HG03457 (cell line): Measurements from ENCODE around the gene DNM3.
A peak's percentile ranks its signal among the peaks of the same experiment; 100 is the strongest.
"Not testable (repeated sequence)": the region's sequence is repeated elsewhere in the genome, so short reads cannot be mapped to it uniquely, and the experiment has no call there.

ENCODE experiments used
- ATAC-seq: cut with Tn5 transposase; IDR thresholded peaks from one replicate; pipeline ENCODE4 v1.9.1; 2021; ENCODE audit warnings: moderate number of reproducible peaks; ENCODE audit not compliant: unreplicated experiment

Gene DNM3

GRCh38 chr1:172430128-172430454 is 588.8 kb downstream of the DNM3 start:
- no peak for ATAC-seq

DNA sequence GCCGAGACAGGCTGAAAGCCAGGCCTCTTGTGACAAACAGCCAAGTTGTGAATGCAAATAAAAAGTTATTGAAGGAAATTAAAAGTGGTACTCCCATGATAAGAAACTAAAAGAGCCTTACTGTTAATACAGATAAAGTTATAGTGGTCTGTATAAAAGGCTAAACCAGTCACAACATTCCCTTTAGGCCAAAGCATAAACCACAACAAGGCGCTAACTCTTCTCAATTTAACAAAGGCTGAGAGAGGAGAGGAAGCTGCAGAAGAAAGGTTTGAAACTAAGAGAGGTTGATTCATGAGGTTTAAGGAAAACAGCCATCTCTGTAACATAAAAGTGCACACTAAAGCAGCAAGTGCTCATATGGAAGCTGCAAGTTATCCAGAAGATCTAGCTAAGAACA is 589.9 kb downstream of the DNM3 start:
- ATAC-seq: no peak

GRCh38 chr1:172431721-172432192 is 590.5 kb downstream of the DNM3 start:
- no peak for ATAC-seq

DNA sequence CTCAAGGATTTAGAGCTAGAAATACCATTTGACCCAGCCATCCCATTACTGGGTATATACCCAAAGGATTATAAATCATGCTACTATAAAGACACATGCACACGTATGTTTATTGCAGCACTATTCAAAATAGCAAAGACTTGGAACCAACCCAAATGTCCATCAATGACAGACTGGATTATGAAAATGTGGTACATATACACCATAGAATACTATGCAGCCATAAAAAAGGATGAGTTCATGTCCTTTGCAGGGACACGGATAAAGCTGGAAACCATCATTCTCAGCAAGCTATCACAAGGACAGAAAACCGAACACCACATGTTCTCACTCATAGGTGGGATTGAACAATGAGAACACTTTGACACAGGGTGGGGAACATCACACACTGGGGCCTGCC is 595.9 kb downstream of the DNM3 start:
- not testable (repeated sequence) for ATAC-seq

GRCh38 chr1:172442404-172442803 is 601.1 kb downstream of the DNM3 start:
- ATAC-seq: no peak

- ATAC-seq: no peak
These were observed 601.7 kb downstream of the DNM3 start for GRCh38 chr1:172442843-172443565.

GRCh38 chr1:172443666-172444453 is 602.6 kb downstream of the DNM3 start, which contains the start of gene PIGC:
PIGC (minus strand) TSS chr1:172444069; CDS start chr1:172442622, 1,447 bp downstream.
- ATAC-seq: peak; percentile 98

DNA sequence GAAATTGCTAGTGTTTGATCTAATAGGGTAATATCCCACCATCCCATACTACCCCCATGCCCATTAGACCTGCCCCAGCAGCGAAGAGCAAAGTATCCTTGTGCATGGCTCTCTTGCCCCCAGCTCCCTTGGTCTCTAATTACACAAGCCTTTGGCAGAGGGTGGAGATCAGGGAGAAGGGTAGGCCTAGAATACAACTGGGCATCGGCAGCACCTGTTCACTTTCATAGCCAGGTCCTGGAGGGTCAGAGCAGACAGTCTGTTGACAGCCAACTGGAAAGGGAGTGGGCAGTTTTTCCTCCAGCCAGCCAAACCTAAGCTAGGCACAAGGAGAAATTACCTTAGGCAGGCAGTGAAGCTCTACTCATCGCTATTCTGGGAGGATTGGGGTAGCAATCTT is 605.2 kb downstream of the DNM3 start:
- no peak for ATAC-seq

DNA sequence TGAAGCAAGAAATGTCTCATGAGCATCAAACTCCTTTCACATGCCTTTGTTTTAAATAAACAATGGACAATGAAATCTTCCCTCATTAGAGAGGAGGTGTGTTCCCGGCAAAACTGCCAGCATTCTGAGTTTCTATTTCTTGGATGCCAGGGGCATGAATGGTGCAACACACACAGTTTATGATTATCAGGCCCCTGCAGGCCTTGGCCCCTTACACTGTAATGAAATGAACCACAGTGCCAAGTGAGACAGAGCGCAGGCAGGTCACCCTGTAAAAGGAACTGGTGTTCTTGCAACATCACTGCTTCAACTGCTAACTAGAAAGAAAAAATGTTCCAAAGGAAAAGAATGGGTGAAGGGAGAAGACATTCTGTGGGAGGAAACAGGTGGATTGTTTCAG is 606.3 kb downstream of the DNM3 start:
- ATAC-seq: no peak

DNA sequence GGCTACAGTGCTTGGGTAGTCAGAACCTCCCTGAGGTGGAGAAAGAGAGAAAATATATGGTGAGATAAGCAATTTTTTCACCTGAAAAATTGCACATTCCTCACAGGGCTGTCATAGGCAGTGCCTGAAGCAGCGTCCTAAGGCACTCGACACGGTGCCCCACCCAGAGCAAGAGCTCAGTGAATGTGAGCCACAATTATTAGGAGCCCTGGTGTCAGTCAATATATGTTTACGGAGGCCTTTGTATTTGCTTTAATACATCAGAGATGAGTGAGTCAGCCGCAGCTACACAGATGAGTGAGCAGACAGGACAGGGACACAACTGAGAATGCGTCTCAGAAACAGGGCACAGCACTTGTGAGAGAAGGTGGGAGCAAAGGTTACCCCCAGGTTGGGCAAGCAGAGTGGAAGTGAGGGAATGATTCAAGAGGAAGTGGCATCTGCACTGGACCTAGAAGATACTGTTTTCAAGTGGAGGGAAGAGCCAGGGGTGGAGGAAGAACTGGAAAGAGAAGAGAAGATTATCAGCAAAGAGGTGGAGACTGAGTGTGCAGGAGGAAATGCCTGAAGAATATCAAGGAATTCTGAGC is 607.8 kb downstream of the DNM3 start:
- ATAC-seq: no peak

DNA sequence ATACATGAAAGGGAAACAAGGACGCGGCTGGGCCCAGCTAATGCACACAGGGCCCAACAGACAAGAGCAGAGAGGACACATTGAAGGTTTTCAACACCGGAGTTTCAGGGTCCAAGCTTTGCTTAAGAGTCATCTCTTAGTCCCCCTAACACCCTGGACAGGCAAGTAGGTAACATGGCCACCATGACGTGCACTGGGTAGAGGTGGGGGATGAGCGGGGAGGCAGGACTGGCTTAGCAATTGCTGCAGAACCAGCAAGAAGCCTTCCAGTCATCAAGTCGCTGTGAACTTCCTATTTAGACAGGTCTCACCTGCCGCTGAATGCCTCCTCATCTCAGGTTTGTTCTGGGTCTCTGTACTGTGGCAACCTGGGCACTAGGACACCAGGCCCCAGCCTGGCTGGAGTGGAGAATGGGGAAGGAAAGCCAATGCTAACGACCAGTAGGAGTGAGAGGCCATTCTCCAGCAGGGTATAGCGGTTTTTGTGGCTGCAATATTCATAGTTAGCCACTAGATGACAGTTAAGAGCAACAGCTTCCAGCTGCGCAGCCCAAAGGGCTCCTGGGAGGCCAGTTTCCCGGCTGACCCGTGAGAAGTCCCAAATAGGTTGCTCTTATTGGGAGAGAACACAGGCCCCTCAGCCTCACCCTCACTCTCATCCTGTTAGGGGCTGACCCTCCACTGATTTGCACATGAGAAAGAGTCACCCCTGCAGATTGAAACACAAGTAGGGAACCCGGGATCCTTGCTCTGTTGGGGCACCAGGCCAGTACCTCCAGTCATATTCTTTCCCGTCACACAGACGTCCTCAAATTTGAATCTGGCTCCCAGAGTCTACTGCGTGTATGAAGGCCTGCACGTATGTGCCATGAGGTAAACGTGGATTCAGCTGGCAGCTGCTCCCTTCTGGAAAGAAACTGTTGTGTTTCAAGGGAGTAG is 608.6 kb downstream of the DNM3 start:
- ATAC-seq: peak; percentile 76

DNA sequence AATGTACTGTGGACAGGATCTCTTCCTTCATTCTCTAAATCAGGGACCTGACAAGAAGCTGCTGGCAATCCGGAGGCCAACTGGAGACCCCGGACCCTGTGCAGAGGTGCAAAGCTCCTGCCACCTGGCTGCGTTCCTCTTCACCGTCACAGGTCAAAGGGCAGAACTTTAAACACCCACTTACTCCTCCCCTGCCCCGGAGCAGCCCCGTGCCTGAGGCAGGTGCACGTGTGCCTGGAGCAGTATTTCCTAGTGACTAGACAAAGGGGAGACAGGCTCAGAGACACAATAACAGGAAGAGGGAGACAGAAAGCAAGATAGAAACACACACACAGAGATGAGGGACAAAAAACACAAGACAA is 609.2 kb downstream of the DNM3 start:
- ATAC-seq: no peak

GRCh38 chr1:172451002-172451443 is 609.7 kb downstream of the DNM3 start:
- no peak for ATAC-seq

GRCh38 chr1:172452536-172453152 is 611.3 kb downstream of the DNM3 start:
- ATAC-seq: no peak

DNA sequence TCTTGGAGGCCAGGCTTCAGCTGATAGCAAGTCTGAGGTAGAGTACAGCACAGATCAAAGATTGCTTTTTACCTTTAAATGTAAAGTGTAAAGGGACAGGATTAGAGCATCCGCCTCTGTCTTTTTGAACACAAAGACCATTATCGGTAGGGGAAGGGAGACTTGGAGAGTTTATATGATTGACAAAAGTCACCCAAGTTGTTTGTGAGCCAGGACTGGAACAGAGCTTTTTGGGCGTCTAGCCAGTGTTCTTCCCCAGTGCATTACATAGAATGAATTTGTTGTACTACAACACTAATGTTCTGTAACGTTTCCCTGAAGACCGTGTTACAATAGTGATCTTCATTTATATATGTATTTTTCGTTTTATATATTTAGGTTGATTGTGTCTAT is 611.9 kb downstream of the DNM3 start:
- ATAC-seq: no peak

GRCh38 chr1:172453607-172454006 is 612.3 kb downstream of the DNM3 start:
- no peak for ATAC-seq

DNA sequence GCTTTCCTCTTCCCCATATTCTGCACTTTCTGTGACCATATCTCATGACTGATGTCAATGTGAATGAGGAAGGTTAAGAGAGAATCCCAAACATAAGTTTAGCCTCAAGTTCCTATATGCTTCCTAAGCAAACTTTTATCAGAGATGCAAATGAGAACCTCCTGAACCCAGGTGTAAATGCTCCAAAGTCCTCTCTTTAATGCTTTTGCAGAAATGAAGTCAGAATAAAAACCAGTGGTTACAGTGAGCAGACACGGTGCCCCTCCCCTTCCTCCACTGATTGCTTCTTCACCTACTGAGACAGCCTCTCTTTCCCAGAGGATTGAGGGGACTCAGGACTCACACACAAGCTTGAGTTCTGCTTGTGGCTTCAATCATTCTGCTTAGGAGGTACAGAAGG is 614.2 kb downstream of the DNM3 start:
- ATAC-seq: no peak

- ATAC-seq: no peak
These were observed 615.1 kb downstream of the DNM3 start for GRCh38 chr1:172456344-172456769.

GRCh38 chr1:172457479-172458130 is 616.3 kb downstream of the DNM3 start:
- ATAC-seq: no peak

- ATAC-seq: no peak
These were observed 618.9 kb downstream of the DNM3 start for GRCh38 chr1:172460177-172460576.
